Endothelial cell of umbilical vein (primary cell): ENCODE data around the gene HNMT.

Source experiments
- CTCF ChIP-seq, 2 donors: IDR thresholded peaks; 1 replicate in 1 of 2; 2 replicates in 1 of 2; pipeline ENCODE4 v1.5.1; 2011; ENCODE audit warnings: low read length in 2 of 2, mild to moderate bottlenecking in 2 of 2, moderate library complexity in 2 of 2, control low read depth in 1 of 2, inconsistent platforms in 1 of 2, low read depth in 1 of 2; ENCODE audit not compliant: insufficient read depth in 1 of 2; ENCODE audit errors: extremely low read depth in 1 of 2
- EZH2 ChIP-seq: IDR thresholded peaks from 2 replicates; pipeline ENCODE4 v1.6.1; 2012; ENCODE audit warnings: borderline replicate concordance, low read depth, mild to moderate bottlenecking, moderate library complexity, low read length, inconsistent platforms; ENCODE audit not compliant: severe bottlenecking
- JUN ChIP-seq: IDR thresholded peaks from 2 replicates; pipeline ENCODE4 v1.6.1; 2011; ENCODE audit warnings: borderline replicate concordance, low read depth; ENCODE audit not compliant: insufficient read length, insufficient read depth
- MAX ChIP-seq: IDR thresholded peaks from 2 replicates; pipeline ENCODE4 v1.6.1; 2011; ENCODE audit not compliant: insufficient read depth, insufficient read length
- POLR2A ChIP-seq: IDR thresholded peaks from 2 replicates; pipeline ENCODE4 v1.6.1; 2012; ENCODE audit warnings: low read depth, mild to moderate bottlenecking, control low read depth, low read length
- POLR2AphosphoS5 ChIP-seq: IDR thresholded peaks from 2 replicates; pipeline ENCODE4 v1.6.1; 2012; ENCODE audit warnings: low read depth, mild to moderate bottlenecking, control low read depth, low read length, moderate library complexity; ENCODE audit not compliant: insufficient read depth

- TF ChIP-seq CTCF (IDR thresholded peaks at IDR 0.05; ENCODE audit: extremely low read depth in 1 of 2, insufficient read depth in 1 of 2, low read depth in 1 of 2, low read length in 2 of 2) (no peak), MAX (no peak), POLR2AphosphoS5 (no peak), EZH2 (no peak), POLR2A (no peak), JUN (no peak)
These were observed 97.7 kb downstream of the HNMT start for GRCh38 chr2:138061961-138062360.
